ENCODE measurements around the gene CDYL2.

CDYL2 gene

GRCh38 chr16:80704751-80705505 lies 99.5 kb downstream of the CDYL2 start:
- no peak for DNase-seq (ENCODE audit: low read depth)
- no peak overlapping the region for H3K4me3 ChIP-seq (ENCODE audit: low read depth, low read length)
- no peak for TF ChIP-seq CTCF (IDR thresholded peaks at IDR 0.05; ENCODE audit: low read depth, low read length, missing control alignments)

GRCh38 chr16:80703131-80704071 lies 101.0 kb downstream of the CDYL2 start:
- DNase-seq (ENCODE audit: low read depth) = no peak
- H3K4me3 ChIP-seq (ENCODE audit: low read depth, low read length) = no peak overlapping the region
- no peak for TF ChIP-seq CTCF (IDR thresholded peaks at IDR 0.05; ENCODE audit: low read depth, low read length, missing control alignments)

- DNase-seq (ENCODE audit: low read depth) = no peak
- no peak overlapping the region for H3K4me3 ChIP-seq (ENCODE audit: low read depth, low read length)
- TF ChIP-seq CTCF (IDR thresholded peaks at IDR 0.05; ENCODE audit: low read depth, low read length, missing control alignments) = no peak
Measured at GRCh38 chr16:80702696-80703095, 101.7 kb downstream of the CDYL2 start.

GRCh38 chr16:80700558-80700957 lies 103.8 kb downstream of the CDYL2 start:
- H3K4me3 ChIP-seq (ENCODE audit: low read depth, low read length) = no peak overlapping the region
- no peak for TF ChIP-seq CTCF (IDR thresholded peaks at IDR 0.05; ENCODE audit: low read depth, low read length, missing control alignments)
- DNase-seq (ENCODE audit: low read depth) = no peak

- TF ChIP-seq CTCF (IDR thresholded peaks at IDR 0.05; ENCODE audit: low read depth, low read length, missing control alignments) = no peak
- no peak for DNase-seq (ENCODE audit: low read depth)
- H3K4me3 ChIP-seq (ENCODE audit: low read depth, low read length) = no peak overlapping the region
Measured at GRCh38 chr16:80695020-80695419, 109.4 kb downstream of the CDYL2 start.

- no peak for DNase-seq (ENCODE audit: low read depth)
- no peak for TF ChIP-seq CTCF (IDR thresholded peaks at IDR 0.05; ENCODE audit: low read depth, low read length, missing control alignments)
Measured at GRCh38 chr16:80693553-80693952, 110.8 kb downstream of the CDYL2 start.

More at GRCh38 chr16:80693553-80693952, 110.8 kb downstream of the CDYL2 start:
- no peak overlapping the region for H3K4me3 ChIP-seq (ENCODE audit: low read depth, low read length)

All from GM12864 (cell line).